ENCODE data around the gene UBE2E2. TPM values are rescaled to one million over a fixed set of nuclear protein-coding genes. Genes with fewer than 3 reads are reported as not detected.

UBE2E2 gene
- total and polyA plus RNA-seq, 2 donors from 2014 or later = 40.9 to 61.7 TPM

- Histone ChIP-seq H3K27me3 (ENCODE audit: control insufficient read depth, insufficient read depth, low read length) (no peaks in the 10 kb centered on the region), H3K4me3 (ENCODE audit: low read length in 3 of 3) (no peak overlapping the region), H3K4me1 (ENCODE audit: control insufficient read depth in 2 of 3, insufficient read depth in 2 of 3, low read depth in 1 of 3, low read length in 3 of 3) (no peaks in the 10 kb centered on the region), H3K9ac (ENCODE audit: low read length in 3 of 3) (no peak overlapping the region), H3K9me3 (ENCODE audit: control insufficient read depth in 2 of 3, insufficient read depth in 1 of 3, low read length in 3 of 3) (no peaks in the 10 kb centered on the region), H3K27ac (ENCODE audit: low read depth in 2 of 2, low read length in 2 of 2) (no peak overlapping the region), H3K36me3 (ENCODE audit: control insufficient read depth in 2 of 3, insufficient read depth in 3 of 3, low read length in 3 of 3) (no peaks in the 10 kb centered on the region)
- intact Hi-C loops (cut with DNase I) = no loop called here
- DNase-seq (no peak), FAIRE-seq (no peak)
- no peak for TF ChIP-seq CTCF (IDR thresholded peaks at IDR 0.05; ENCODE audit: borderline replicate concordance, extremely low read depth, insufficient read depth)
Measured at GRCh38 chr3:23547905-23548650, 345.0 kb downstream of the UBE2E2 start.

- no peak overlapping the region for H3K27ac ChIP-seq (ENCODE audit: low read depth in 2 of 2, low read length in 2 of 2)
- FAIRE-seq (no peak), DNase-seq (no peak)
- no peak overlapping the region for H3K4me3 ChIP-seq (ENCODE audit: low read length in 3 of 3)
- no peaks in the 10 kb centered on the region for H3K36me3 ChIP-seq (ENCODE audit: control insufficient read depth in 2 of 3, insufficient read depth in 3 of 3, low read length in 3 of 3)
- no peak for TF ChIP-seq CTCF (IDR thresholded peaks at IDR 0.05; ENCODE audit: borderline replicate concordance, extremely low read depth, insufficient read depth)
- intact Hi-C loops (cut with DNase I) = no loop called here
- no peaks in the 10 kb centered on the region for H3K9me3 ChIP-seq (ENCODE audit: control insufficient read depth in 2 of 3, insufficient read depth in 1 of 3, low read length in 3 of 3)
- H3K9ac ChIP-seq (ENCODE audit: low read length in 3 of 3) = no peak overlapping the region
- H3K27me3 ChIP-seq (ENCODE audit: control insufficient read depth, insufficient read depth, low read length) = no peaks in the 10 kb centered on the region
- no peaks in the 10 kb centered on the region for H3K4me1 ChIP-seq (ENCODE audit: control insufficient read depth in 2 of 3, insufficient read depth in 2 of 3, low read depth in 1 of 3, low read length in 3 of 3)
Measured at GRCh38 chr3:23548706-23549105, 345.6 kb downstream of the UBE2E2 start.

- no peak overlapping the region for H3K27ac ChIP-seq (ENCODE audit: low read depth in 2 of 2, low read length in 2 of 2)
- H3K36me3 ChIP-seq (ENCODE audit: control insufficient read depth in 2 of 3, insufficient read depth in 3 of 3, low read length in 3 of 3) = no peaks in the 10 kb centered on the region
- DNase-seq (no peak), FAIRE-seq (no peak)
- H3K9me3 ChIP-seq (ENCODE audit: control insufficient read depth in 2 of 3, insufficient read depth in 1 of 3, low read length in 3 of 3) = no peaks in the 10 kb centered on the region
- no peak overlapping the region for H3K4me3 ChIP-seq (ENCODE audit: low read length in 3 of 3)
- intact Hi-C loops (cut with DNase I) = no loop called here
- TF ChIP-seq CTCF (IDR thresholded peaks at IDR 0.05; ENCODE audit: borderline replicate concordance, extremely low read depth, insufficient read depth) = no peak
- no peaks in the 10 kb centered on the region for H3K4me1 ChIP-seq (ENCODE audit: control insufficient read depth in 2 of 3, insufficient read depth in 2 of 3, low read depth in 1 of 3, low read length in 3 of 3)
- H3K27me3 ChIP-seq (ENCODE audit: control insufficient read depth, insufficient read depth, low read length) = no peaks in the 10 kb centered on the region
- no peak overlapping the region for H3K9ac ChIP-seq (ENCODE audit: low read length in 3 of 3)
Measured at GRCh38 chr3:23549148-23549910, 346.2 kb downstream of the UBE2E2 start.
